ENCODE measurements around the gene GPAM. TPM values are rescaled to one million over a fixed set of nuclear protein-coding genes. Genes with fewer than 3 reads are reported as not detected.

GPAM gene
- total RNA-seq, 1 experiment from 2014 or later: 16.0 TPM

- Histone ChIP-seq H3K27me3 (ENCODE audit: insufficient read depth, low read length) (no peaks in the 10 kb centered on the region), H2BK5ac (ENCODE audit: insufficient read length, low read length) (no peak overlapping the region), H3K9ac (ENCODE audit: extremely low read depth, insufficient read length, low read length) (no peak overlapping the region), H3K4me2 (ENCODE audit: insufficient read depth, insufficient read length, low read length) (no peak overlapping the region), H2AK5ac (ENCODE audit: insufficient read length, low read length) (no peak overlapping the region), H3K79me1 (ENCODE audit: insufficient read depth, low read depth, low read length, poor library complexity, severe bottlenecking) (no peaks in the 10 kb centered on the region), H2AFZ (ENCODE audit: low read length) (no peak overlapping the region), H4K20me1 (ENCODE audit: control insufficient read depth, insufficient read depth, insufficient read length) (no peaks in the 10 kb centered on the region), H3T11ph (ENCODE audit: low read length) (no peak overlapping the region), H3K4ac (ENCODE audit: low read depth, low read length) (no peak overlapping the region), H3K27ac (ENCODE audit: insufficient read length, low read depth, low read length) (no peak overlapping the region), H2BK20ac (ENCODE audit: low read depth, low read length, poor library complexity, severe bottlenecking) (no peak overlapping the region), H3K18ac (ENCODE audit: insufficient read length, low read depth, low read length) (no peak overlapping the region), H2BK120ac (ENCODE audit: low read depth, low read length, poor library complexity, severe bottlenecking) (no peak overlapping the region), H3K23ac (ENCODE audit: insufficient read length, low read depth, low read length) (no peak overlapping the region), H3K14ac (ENCODE audit: insufficient read depth, low read length) (no peak overlapping the region), H4K5ac (ENCODE audit: insufficient read length, low read depth, low read length) (no peak overlapping the region), H3K23me2 (ENCODE audit: insufficient read length, low read depth, low read length, poor library complexity, severe bottlenecking) (no peaks in the 10 kb centered on the region), H3K9me3 (ENCODE audit: control insufficient read depth, low read depth, low read length) (no peaks in the 10 kb centered on the region), H3K4me1 (ENCODE audit: insufficient read depth, low read length) (no peaks in the 10 kb centered on the region), H2BK12ac (ENCODE audit: insufficient read length, low read depth, low read length) (no peak overlapping the region), H4K8ac (replicated peaks; ENCODE audit: insufficient read length, low read depth, low read length) (no peak overlapping the region), H4K91ac (ENCODE audit: insufficient read length, low read depth, low read length) (no peak overlapping the region), H3K79me2 (ENCODE audit: insufficient read depth, low read length) (no peaks in the 10 kb centered on the region), H3K56ac (ENCODE audit: insufficient read length, low read depth, low read length) (no peak overlapping the region), H2BK15ac (ENCODE audit: low read depth, low read length) (no peak overlapping the region)
- Mint-ChIP-seq H3K4me3 (no peak overlapping the region), H3K9me3 (no peaks in the 10 kb centered on the region; a peak in 1 of 5 replicates), H3K4me1 (peaks cover 2 to 8% of the 10 kb centered on the region in 2 experiments; a peak in 3 of 4 replicates), H3K27ac (no peak overlapping the region), H3K27me3 (ENCODE audit: low read depth) (peaks cover 2% of the 10 kb centered on the region; the same call in 1 of the 2 replicates), H3K36me3 (ENCODE audit: insufficient read depth in 1 of 3, low read depth in 3 of 3) (no peaks in the 10 kb centered on the region; a peak in 1 of 7 replicates)
- no peak for TF ChIP-seq CTCF (conservative IDR thresholded peaks at IDR 0.05)
- DNase-seq: no peak
- no CpG with 5 or more reads among the region's 4 CpGs for WGBS (ENCODE audit: extremely low coverage, insufficient read length, low lambda C conversion rate)
These were observed 40.1 kb downstream of the GPAM start for GRCh38 chr10:112143420-112143819.

All from H9 (cell line).